ENCODE data around the gene EVC.

The EVC gene

DNA sequence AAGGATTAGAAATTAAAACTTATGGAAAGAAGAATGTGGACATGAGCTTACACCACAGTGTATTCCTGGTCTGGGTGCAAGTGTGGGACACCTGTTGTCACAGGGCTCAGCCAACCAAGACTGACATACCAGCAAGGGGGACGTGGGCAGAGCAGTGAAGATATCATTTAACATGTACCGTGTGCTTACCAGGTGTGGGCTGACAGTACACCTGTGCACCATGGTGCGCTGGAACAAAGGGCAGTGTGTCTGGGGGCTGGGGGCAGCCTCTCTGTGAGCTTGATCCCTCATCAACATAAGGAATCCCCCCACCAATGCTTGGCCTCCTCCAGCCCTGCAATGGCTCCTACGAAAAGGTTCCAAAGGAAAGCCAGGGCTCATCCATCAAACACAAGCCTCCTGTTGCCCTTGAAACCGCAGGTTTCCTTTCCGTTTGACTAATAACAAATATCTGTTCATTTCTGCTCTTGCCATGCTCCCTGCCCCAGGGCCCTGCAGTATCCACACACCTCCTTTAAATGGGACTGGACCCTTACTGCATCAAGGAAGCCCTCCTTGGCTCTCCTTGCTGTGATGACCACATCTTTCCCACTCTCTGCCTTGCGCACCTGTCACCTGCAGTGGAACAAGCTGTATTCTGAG, 19.4 kb upstream of the EVC start:
- TF ChIP-seq, protein P1, sequence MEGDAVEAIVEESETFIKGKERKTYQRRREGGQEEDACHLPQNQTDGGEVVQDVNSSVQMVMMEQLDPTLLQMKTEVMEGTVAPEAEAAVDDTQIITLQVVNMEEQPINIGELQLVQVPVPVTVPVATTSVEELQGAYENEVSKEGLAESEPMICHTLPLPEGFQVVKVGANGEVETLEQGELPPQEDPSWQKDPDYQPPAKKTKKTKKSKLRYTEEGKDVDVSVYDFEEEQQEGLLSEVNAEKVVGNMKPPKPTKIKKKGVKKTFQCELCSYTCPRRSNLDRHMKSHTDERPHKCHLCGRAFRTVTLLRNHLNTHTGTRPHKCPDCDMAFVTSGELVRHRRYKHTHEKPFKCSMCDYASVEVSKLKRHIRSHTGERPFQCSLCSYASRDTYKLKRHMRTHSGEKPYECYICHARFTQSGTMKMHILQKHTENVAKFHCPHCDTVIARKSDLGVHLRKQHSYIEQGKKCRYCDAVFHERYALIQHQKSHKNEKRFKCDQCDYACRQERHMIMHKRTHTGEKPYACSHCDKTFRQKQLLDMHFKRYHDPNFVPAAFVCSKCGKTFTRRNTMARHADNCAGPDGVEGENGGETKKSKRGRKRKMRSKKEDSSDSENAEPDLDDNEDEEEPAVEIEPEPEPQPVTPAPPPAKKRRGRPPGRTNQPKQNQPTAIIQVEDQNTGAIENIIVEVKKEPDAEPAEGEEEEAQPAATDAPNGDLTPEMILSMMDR (IDR thresholded peaks at IDR 0.05), result no peak
- H3K4me3 ChIP-seq, result no peak overlapping the region
- intact Hi-C loops (cut with DNase I; ENCODE audit: low total_unique reads), result no loop called here
- H3K27me3 ChIP-seq, result no peaks in the 10 kb centered on the region
- peaks cover 68 to 94% (median 77%) of the 10 kb centered on the region in 3 donors for H3K36me3 ChIP-seq
- no peak overlapping the region for H3K27ac ChIP-seq
- H3K9me3 ChIP-seq, result no peaks in the 10 kb centered on the region
- no peak for DNase-seq
- no peaks in the 10 kb centered on the region for H3K4me1 ChIP-seq

DNA sequence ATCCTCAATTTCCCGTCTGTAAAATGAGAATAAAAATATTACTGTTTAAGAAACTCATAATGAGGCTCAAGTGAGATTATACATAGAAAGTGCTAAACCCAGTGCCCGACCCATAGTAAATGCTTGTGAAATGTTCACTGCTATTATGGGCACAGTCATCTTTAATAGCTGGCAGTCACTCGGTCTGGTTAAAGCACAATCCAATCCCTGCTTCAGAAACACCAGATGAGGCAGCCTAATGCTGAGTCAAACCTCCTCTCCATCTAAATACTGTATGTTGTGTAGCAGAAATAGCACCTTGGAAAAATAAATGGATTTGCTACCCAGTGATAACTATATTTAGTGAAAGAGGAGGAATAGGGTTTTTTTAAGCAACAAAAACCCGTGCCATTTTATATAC, 17.1 kb upstream of the EVC start:
- intact Hi-C loops (cut with DNase I; ENCODE audit: low total_unique reads), result no loop called here

DNA sequence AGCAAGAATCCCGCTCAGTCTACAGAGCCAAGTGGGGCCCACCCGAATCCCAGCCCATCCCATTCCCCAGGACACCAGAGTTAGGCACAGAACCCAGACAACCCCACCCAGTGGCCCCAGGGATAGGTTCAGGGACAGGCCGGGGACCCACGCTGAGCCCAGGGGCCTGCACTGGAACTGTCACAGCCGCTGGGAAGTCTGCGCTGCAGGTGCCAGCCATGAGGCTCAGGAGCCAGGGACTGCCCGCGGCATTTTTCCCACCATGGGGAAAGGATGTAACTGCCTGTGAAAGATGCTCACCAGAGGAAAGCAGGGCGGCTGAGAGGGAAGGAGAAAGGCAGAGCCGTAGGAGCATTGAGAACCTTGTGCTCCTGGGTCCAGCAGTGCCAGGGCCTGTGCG, 14.7 kb upstream of the EVC start:
- DNase-seq, result no peak
- Histone ChIP-seq H3K4me3 (no peak overlapping the region), H3K27me3 (no peaks in the 10 kb centered on the region), H3K27ac (no peak overlapping the region), H3K9me3 (no peaks in the 10 kb centered on the region), H3K4me1 (no peaks in the 10 kb centered on the region), H3K36me3 (peaks cover 40 to 65% (median 46%) of the 10 kb centered on the region in 3 donors)
- TF ChIP-seq, protein P1 (IDR thresholded peaks at IDR 0.05), result no peak
- intact Hi-C loops (cut with DNase I; ENCODE audit: low total_unique reads), result no loop called here

More for the DNA sequence above, 17.1 kb upstream of the EVC start:
- no peak overlapping the region for H3K4me3 ChIP-seq
- TF ChIP-seq, protein P1 (IDR thresholded peaks at IDR 0.05), result no peak
- H3K36me3 ChIP-seq, result peaks cover 62 to 88% (median 63%) of the 10 kb centered on the region in 3 donors
- H3K4me1 ChIP-seq, result no peaks in the 10 kb centered on the region
- no peak for DNase-seq
- H3K27me3 ChIP-seq, result no peaks in the 10 kb centered on the region
- H3K27ac ChIP-seq, result no peak overlapping the region
- no peaks in the 10 kb centered on the region for H3K9me3 ChIP-seq

DNA sequence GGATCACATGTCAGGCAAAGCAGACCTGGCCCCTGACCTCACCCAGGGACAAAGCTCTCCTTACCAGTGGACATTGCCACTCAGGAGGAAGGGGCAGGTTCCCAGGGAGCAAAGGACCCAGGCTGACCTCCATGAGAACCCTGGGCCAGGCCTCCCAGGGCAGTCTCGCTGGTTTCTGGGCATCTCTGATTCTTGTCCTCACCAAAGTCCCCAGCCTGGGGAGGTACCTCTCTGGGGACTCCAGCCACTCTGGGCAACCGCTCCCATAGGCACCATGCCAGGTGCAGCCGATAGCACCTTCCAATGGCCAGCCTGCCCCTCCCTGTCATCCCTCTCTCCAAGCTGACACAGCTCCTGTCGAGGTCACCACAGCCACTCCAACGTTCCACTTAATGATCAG, 10.5 kb upstream of the EVC start:
- intact Hi-C loops (cut with DNase I; ENCODE audit: low total_unique reads), result no loop called here
- TF ChIP-seq, protein P1 (IDR thresholded peaks at IDR 0.05), result no peak
- H3K27ac ChIP-seq, result no peak overlapping the region
- H3K36me3 ChIP-seq, result peaks cover 20 to 40% (median 23%) of the 10 kb centered on the region in 3 donors
- H3K9me3 ChIP-seq, result no peaks in the 10 kb centered on the region
- H3K27me3 ChIP-seq, result no peaks in the 10 kb centered on the region
- H3K4me1 ChIP-seq, result no peaks in the 10 kb centered on the region
- peak in 1 of 2 donors; percentile 63 for DNase-seq
- no peak overlapping the region for H3K4me3 ChIP-seq

DNA sequence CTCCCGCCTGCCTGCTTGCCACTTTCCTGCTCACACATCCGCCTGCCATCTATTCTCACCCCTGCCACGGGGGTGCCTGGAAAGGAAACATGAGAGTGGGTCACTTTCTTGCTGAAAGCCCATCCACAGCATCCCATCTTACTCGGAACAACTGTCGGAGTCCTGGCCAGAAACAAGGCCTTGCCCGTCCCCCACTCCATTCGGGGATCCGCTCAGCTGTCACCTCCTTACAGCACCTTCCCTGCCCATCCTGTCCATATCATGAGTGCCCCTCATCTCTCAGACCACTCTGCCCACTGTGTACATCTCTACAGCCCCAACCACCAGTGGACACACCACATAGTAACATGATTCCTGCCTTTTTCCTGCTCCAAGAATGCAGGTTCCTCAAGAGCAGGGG, 9.0 kb upstream of the EVC start:
- intact Hi-C loops (cut with DNase I; ENCODE audit: low total_unique reads), result no loop called here
- no peaks in the 10 kb centered on the region for H3K27me3 ChIP-seq
- H3K27ac ChIP-seq, result no peak overlapping the region
- H3K36me3 ChIP-seq, result peaks cover 5 to 25% (median 13%) of the 10 kb centered on the region in 3 donors
- DNase-seq, result no peak
- TF ChIP-seq, protein P1 (IDR thresholded peaks at IDR 0.05), result no peak
- H3K9me3 ChIP-seq, result no peaks in the 10 kb centered on the region
- peaks cover 4 to 6% (median 6%) of the 10 kb centered on the region in 4 donors for H3K4me1 ChIP-seq
- no peak overlapping the region for H3K4me3 ChIP-seq
